Adrenal gland (tissue), 12 donors: ENCODE results near the gene FRMD3. TPM values are rescaled to one million over a fixed set of nuclear protein-coding genes. Genes with fewer than 3 reads are reported as not detected.

ENCODE experiments used
- DNase-seq, 7 donors: peaks; one replicate each; pipeline ENCODE4 v3.0.0-alpha.2; 2019 to 2020
- H3K27ac ChIP-seq, 5 donors: fragments of 200-600 bp; sonication (generic) in 4 of 5; 1 replicate in 3 of 5; 2 replicates in 2 of 5; pipeline versions ENCODE4 v1.5.1 to v1.8.0; 2016 to 2020; ENCODE audit warnings: mild to moderate bottlenecking in 1 of 5
- H3K27me3 ChIP-seq: fragments of 200-600 bp; 2 replicates; pipeline ENCODE4 v1.8.0; 2021
- H3K36me3 ChIP-seq, 2 donors: fragments of 200-600 bp; replicated peaks in 1 of 2; 1 replicate in 1 of 2; 2 replicates in 1 of 2; pipeline versions ENCODE4 v1.5.1 to v1.8.0; 2018 to 2022
- H3K4me1 ChIP-seq, 2 donors: fragments of 200-600 bp; replicated peaks in 1 of 2; 1 replicate in 1 of 2; 2 replicates in 1 of 2; pipeline versions ENCODE4 v1.5.1 to v1.8.0; 2018 to 2021
- H3K4me3 ChIP-seq, 4 donors: fragments of 200-600 bp; sonication (generic) in 3 of 4; one replicate each; pipeline ENCODE4 v1.5.1; 2016 to 2018
- H3K9me3 ChIP-seq, 3 donors: fragments of 200-600 bp; sonication (generic) in 1 of 3; replicated peaks in 1 of 3; 1 replicate in 2 of 3; 2 replicates in 1 of 3; pipeline versions ENCODE4 v1.5.1 to v1.8.0; 2016 to 2021
- CTCF ChIP-seq, 6 experiments: fragments of 450-650 bp in 4 of 6; fragments of 200-600 bp in 2 of 6; sonication (generic) in 1 of 6; IDR thresholded peaks; 1 replicate in 5 of 6; 2 replicates in 1 of 6; pipeline versions ENCODE4 v1.5.1 to v1.8.0; 2016 to 2021; ENCODE audit warnings: antibody characterized with exemption in 6 of 6, mild to moderate bottlenecking in 2 of 6, moderate library complexity in 1 of 6
- POLR2A ChIP-seq, 2 donors: fragments of 450-650 bp; IDR thresholded peaks; one replicate each; pipeline ENCODE4 v1.6.1; 2017; ENCODE audit warnings: antibody characterized with exemption in 2 of 2, mild to moderate bottlenecking in 2 of 2, moderate library complexity in 1 of 2
- WGBS, 4 donors: extraction: QIAGEN DNeasy Blood & Tissue Kit in 2 of 4; methylation state at CpG; one replicate each; pipeline versions ENCODE4 v1.1.5 to v1.1.7; 2013 to 2017; 5-methylcytosine and 5-hydroxymethylcytosine counted together
- intact Hi-C, 2 donors: fragments of 100-400 bp; cut with DNase I; formaldehyde crosslinking; loops; one replicate each; pipeline versions ENCODE4 v1.14.1 to v1.15.0; 2022 to 2023
- polyA plus RNA-seq, 3 donors: library from polyadenylated mRNA; stranded (reverse); fragments of 200-250 nt in 2 of 3; fragments of 350-450 nt in 1 of 3; fragmentation: Illumina TruSeq in 1 of 3; extraction: RNeasy Lipid Tissue Mini Kit (QIAGEN cat#74804) in 1 of 3; gene quantifications; one replicate each; pipeline ENCODE4 v1.2.3, GENCODE V29; 2013 to 2014
- total RNA-seq, 9 donors: library from RNA; depleted of rRNA in 4 of 9; stranded (reverse); fragments of >200 nt in 4 of 9; fragments of 120-200 nt in 1 of 9; fragmentation: NEBNext Ultra II Directional in 1 of 9; extraction: Animal tissue kit (Norgen Biotek cat#: 25700) in 1 of 9; gene quantifications; one replicate each; pipeline versions ENCODE4 v1.1.0 to v1.2.4, GENCODE V29; 2013 to 2023
- donor health status: healthy with polysubstance abuse.
- donor health status: Bipolar disorder and iron deficiency.
- donor health status: DM: yes; HTN: yes; CAD: no.
- donor health status: DM: no; HTN: no; CAD: no.
- donor health status: DM: no; HTN: no; CAD: no.
- donor health status: DM: yes; HTN: yes; CAD: no.

FRMD3 gene
- total and polyA plus RNA-seq, 12 donors: 1.8 to 32.9 (median 13.6) TPM

- TF ChIP-seq POLR2A (IDR thresholded peaks at IDR 0.05): no peak
- no peak for TF ChIP-seq CTCF (IDR thresholded peaks at IDR 0.05)
- no peaks in the 10 kb centered on the region for H3K27me3 ChIP-seq
- H3K4me3 ChIP-seq: no peak overlapping the region
- no peaks in the 10 kb centered on the region for H3K9me3 ChIP-seq
- no peak overlapping the region for H3K27ac ChIP-seq
- DNase-seq: no peak
- peaks cover 8 to 18% of the 10 kb centered on the region in 2 donors for H3K4me1 ChIP-seq
- WGBS, 4 donors: 78 to 84% (median 84%) methylated on average over 6 of the region's 6 CpGs
- intact Hi-C loops: no loop called here
- no peaks in the 10 kb centered on the region for H3K36me3 ChIP-seq
Observed at GRCh38 chr9:83449983-83450382, 88.2 kb downstream of the FRMD3 start.

DNA sequence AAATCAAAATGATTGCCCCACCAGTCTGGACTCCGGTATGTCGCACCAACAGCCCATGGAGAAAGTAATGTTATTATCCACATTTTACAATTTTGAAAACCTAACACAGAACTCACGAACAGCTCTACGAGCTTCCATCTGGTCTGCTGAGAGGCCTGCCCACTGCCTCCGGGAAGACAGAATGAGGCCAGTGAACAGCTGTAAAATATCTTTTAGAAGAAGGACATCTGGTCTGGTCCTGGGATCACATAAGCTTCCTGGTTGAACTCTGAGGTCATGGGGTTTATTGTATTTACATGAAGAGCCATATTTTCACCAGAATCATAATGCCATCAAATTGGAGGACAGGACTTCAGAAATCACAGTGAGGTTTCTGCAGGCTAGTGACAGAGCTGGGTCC, 89.0 kb downstream of the FRMD3 start:
- peaks cover 14 to 24% of the 10 kb centered on the region in 2 donors for H3K4me1 ChIP-seq
- TF ChIP-seq POLR2A (IDR thresholded peaks at IDR 0.05) (no peak), CTCF (IDR thresholded peaks at IDR 0.05) (no peak)
- H3K4me3 ChIP-seq: no peak overlapping the region
- H3K9me3 ChIP-seq: no peaks in the 10 kb centered on the region
- H3K27me3 ChIP-seq: no peaks in the 10 kb centered on the region
- no peak for DNase-seq
- WGBS, 4 donors: 61 to 77% (median 72%) methylated on average over 5 of the region's 5 CpGs
- H3K36me3 ChIP-seq: no peaks in the 10 kb centered on the region
- intact Hi-C loops: no loop called here
- H3K27ac ChIP-seq: peak overlapping the region in 4 of 5 donors; percentile 29 to 81 (median 38)

DNA sequence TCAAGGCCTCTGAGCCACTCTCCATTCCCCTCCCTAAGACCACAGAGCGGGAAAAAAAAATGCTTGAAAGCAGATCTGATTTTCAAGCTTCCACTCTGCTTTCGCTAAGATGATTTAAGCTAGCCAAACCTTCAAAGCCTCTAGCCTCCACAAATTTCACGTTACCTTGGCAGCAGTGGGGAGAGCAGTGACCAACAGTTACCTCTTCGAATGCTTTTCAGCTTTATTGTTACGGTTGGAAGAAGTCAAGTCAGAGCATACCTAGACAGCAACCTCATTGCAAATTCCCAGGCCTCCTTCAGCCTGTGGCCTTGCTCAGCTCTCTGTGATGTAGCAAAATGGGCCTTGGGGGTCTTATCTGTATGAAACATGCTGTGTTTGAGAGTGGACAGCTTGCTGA, 89.6 kb downstream of the FRMD3 start:
- Histone ChIP-seq H3K9me3 (no peaks in the 10 kb centered on the region), H3K27ac (peak overlapping the region in 4 of 5 donors; percentile 29 to 81 (median 38)), H3K4me3 (no peak overlapping the region), H3K27me3 (no peaks in the 10 kb centered on the region), H3K36me3 (no peaks in the 10 kb centered on the region), H3K4me1 (peaks cover 16 to 28% of the 10 kb centered on the region in 2 donors)
- peak in 3 of 7 donors; percentile 18 to 41 (median 35) for DNase-seq
- intact Hi-C loops: no loop called here
- TF ChIP-seq CTCF (IDR thresholded peaks at IDR 0.05): no peak
- TF ChIP-seq POLR2A (IDR thresholded peaks at IDR 0.05): no peak
- WGBS, 4 donors: 55 to 65% (median 60%) methylated on average over 5 of the region's 5 CpGs

DNA sequence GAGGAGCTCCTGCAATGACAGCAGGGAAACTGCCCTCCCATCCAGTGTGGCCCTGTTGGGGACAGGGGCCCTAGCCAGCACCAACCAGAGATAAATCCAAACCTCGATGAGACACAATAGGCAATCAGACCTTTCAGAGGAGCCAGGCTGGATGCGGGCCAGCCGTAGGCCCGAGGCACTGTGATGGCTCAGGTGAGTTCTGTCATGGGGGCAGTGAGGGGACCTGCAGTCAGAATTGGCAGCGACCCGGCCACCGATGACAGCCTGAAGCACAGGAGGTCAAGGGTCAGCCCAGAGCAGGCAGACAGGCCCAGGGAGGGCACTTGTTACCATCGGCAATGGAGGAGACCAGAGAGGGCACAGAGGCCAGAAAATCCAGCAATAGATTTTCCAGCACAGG, 90.8 kb downstream of the FRMD3 start:
- Histone ChIP-seq H3K4me1 (peaks cover 16 to 28% of the 10 kb centered on the region in 2 donors), H3K9me3 (no peaks in the 10 kb centered on the region), H3K27ac (no peak overlapping the region), H3K27me3 (no peaks in the 10 kb centered on the region), H3K4me3 (no peak overlapping the region), H3K36me3 (no peaks in the 10 kb centered on the region)
- TF ChIP-seq CTCF (IDR thresholded peaks at IDR 0.05) (no peak), POLR2A (IDR thresholded peaks at IDR 0.05) (no peak)
- no peak for DNase-seq
- intact Hi-C loops: no loop called here
- 88 to 97% (median 93%) methylated on average over 5 to 8 of the region's 8 CpGs for WGBS, 4 donors
